Measurements from ENCODE around the gene MAPKAPK2.

Gene MAPKAPK2

DNA sequence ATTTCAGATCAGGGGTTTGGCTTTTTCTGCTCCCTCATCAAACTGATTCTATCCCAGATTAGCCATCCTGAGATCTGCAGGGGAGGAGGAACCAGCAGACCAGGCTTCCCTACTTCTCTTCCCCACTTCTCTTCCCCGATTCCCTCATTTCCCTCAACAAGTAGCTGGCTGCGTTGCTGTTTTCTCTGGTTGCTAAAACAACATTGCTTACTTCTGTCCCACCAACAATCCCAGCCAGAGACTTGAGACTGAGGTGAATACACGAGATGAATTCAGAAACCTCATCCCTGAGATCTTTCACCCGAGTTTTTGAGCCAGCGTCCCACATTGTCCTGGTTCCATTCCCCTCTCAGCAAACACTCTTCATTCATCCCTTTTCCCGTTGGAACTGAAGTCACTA lies 27.0 kb upstream of the MAPKAPK2 start:
- no peak overlapping the region for H3K27ac ChIP-seq
- DNase-seq: no peak
- TF ChIP-seq, protein P1, sequence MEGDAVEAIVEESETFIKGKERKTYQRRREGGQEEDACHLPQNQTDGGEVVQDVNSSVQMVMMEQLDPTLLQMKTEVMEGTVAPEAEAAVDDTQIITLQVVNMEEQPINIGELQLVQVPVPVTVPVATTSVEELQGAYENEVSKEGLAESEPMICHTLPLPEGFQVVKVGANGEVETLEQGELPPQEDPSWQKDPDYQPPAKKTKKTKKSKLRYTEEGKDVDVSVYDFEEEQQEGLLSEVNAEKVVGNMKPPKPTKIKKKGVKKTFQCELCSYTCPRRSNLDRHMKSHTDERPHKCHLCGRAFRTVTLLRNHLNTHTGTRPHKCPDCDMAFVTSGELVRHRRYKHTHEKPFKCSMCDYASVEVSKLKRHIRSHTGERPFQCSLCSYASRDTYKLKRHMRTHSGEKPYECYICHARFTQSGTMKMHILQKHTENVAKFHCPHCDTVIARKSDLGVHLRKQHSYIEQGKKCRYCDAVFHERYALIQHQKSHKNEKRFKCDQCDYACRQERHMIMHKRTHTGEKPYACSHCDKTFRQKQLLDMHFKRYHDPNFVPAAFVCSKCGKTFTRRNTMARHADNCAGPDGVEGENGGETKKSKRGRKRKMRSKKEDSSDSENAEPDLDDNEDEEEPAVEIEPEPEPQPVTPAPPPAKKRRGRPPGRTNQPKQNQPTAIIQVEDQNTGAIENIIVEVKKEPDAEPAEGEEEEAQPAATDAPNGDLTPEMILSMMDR (IDR thresholded peaks at IDR 0.05; ENCODE audit: low read depth, low read length): no peak

GRCh38 chr1:206658264-206658980 lies 26.3 kb upstream of the MAPKAPK2 start:
- TF ChIP-seq, protein P1 (IDR thresholded peaks at IDR 0.05; ENCODE audit: low read depth, low read length): peak; percentile 99
- H3K27ac ChIP-seq: no peak overlapping the region
- H3K27me3 ChIP-seq (ENCODE audit: insufficient read depth, low read depth, severe bottlenecking): no peaks in the 10 kb centered on the region
- H3K4me3 ChIP-seq (ENCODE audit: low read depth, low read length): no peak overlapping the region
- peaks cover 20% of the 10 kb centered on the region for H3K36me3 ChIP-seq
- H3K9me3 ChIP-seq (ENCODE audit: severe bottlenecking): peaks cover 3% of the 10 kb centered on the region
- DNase-seq: peak; percentile 80

More for the DNA sequence above, 27.0 kb upstream of the MAPKAPK2 start:
- Histone ChIP-seq H3K4me3 (ENCODE audit: low read depth, low read length) (no peak overlapping the region), H3K36me3 (peaks cover 25% of the 10 kb centered on the region), H3K9me3 (ENCODE audit: severe bottlenecking) (peaks cover 3% of the 10 kb centered on the region), H3K27me3 (ENCODE audit: insufficient read depth, low read depth, severe bottlenecking) (no peaks in the 10 kb centered on the region)

DNA sequence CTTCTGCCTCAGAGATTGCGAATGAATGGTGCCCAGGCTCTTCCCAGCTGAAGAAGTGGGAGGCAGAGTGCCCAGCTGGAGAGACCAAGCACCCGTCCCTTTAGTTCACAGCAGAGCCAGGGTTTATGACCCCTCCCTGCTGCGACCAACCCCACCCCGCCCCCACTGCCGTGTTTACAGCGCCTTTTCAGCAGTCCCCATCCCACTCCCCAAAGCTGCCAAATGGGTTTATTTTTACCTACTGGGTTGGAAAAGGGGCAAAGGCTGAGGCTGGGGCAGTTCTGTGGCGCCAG lies 25.8 kb upstream of the MAPKAPK2 start:
- Histone ChIP-seq H3K36me3 (peaks cover 15% of the 10 kb centered on the region), H3K4me3 (ENCODE audit: low read depth, low read length) (no peak overlapping the region), H3K9me3 (ENCODE audit: severe bottlenecking) (peaks cover 3% of the 10 kb centered on the region), H3K27me3 (ENCODE audit: insufficient read depth, low read depth, severe bottlenecking) (no peaks in the 10 kb centered on the region), H3K27ac (no peak overlapping the region)
- DNase-seq: no peak
- TF ChIP-seq, protein P1 (IDR thresholded peaks at IDR 0.05; ENCODE audit: low read depth, low read length): no peak

DNA sequence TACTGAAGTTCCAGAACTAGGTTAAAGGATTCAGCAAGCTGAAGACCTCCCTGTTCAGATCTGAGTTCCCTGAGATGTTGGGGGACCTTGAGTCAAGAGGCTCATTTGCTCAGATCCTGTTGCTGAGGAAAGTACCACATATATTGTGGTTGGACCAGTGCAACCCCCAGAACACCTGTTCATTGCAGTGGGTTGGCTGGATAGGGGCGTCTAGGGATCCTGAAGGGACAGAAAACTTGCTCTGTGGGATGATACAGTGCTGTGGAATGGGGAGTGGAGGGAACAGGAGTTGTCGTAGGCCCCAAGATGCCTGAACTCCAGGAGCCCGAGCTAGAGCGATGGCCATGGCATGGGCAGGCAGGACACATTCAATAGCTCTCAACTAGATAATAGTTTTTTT lies 24.6 kb upstream of the MAPKAPK2 start:
- TF ChIP-seq, protein P1 (IDR thresholded peaks at IDR 0.05; ENCODE audit: low read depth, low read length): no peak
- peaks cover 2% of the 10 kb centered on the region for H3K36me3 ChIP-seq
- peaks cover 3% of the 10 kb centered on the region for H3K9me3 ChIP-seq (ENCODE audit: severe bottlenecking)
- no peaks in the 10 kb centered on the region for H3K27me3 ChIP-seq (ENCODE audit: insufficient read depth, low read depth, severe bottlenecking)
- H3K27ac ChIP-seq: no peak overlapping the region
- no peak for DNase-seq
- H3K4me3 ChIP-seq (ENCODE audit: low read depth, low read length): no peak overlapping the region

GRCh38 chr1:206661161-206661820 lies 23.4 kb upstream of the MAPKAPK2 start:
- DNase-seq: no peak
- H3K9me3 ChIP-seq (ENCODE audit: severe bottlenecking): peaks cover 3% of the 10 kb centered on the region
- no peaks in the 10 kb centered on the region for H3K36me3 ChIP-seq
- no peaks in the 10 kb centered on the region for H3K27me3 ChIP-seq (ENCODE audit: insufficient read depth, low read depth, severe bottlenecking)
- TF ChIP-seq, protein P1 (IDR thresholded peaks at IDR 0.05; ENCODE audit: low read depth, low read length): no peak
- H3K4me3 ChIP-seq (ENCODE audit: low read depth, low read length): no peak overlapping the region
- no peak overlapping the region for H3K27ac ChIP-seq
